HTR-8/SVneo (cell line): ENCODE results near the gene B3GAT3.
A peak's percentile ranks its signal among the peaks of the same experiment; 100 is the strongest.
"Not testable (repeated sequence)": the region's sequence is repeated elsewhere in the genome, so short reads cannot be mapped to it uniquely, and the experiment has no call there.

Source experiments
- DNase-seq: peaks from one replicate; pipeline ENCODE4 v3.0.0; 2011; ENCODE audit warnings: low spot score, mixed read lengths; ENCODE audit not compliant: insufficient read length
- FAIRE-seq: peaks from 2 replicates; lab custom pipeline; 2011; peaks lifted over from hg19 to GRCh38; lab: Jason Lieb, UNC

Gene B3GAT3

GRCh38 chr11:62646825-62647608, 25.2 kb upstream of the B3GAT3 start:
- DNase-seq (no peak), FAIRE-seq (no peak)

GRCh38 chr11:62645946-62646824, 24.4 kb upstream of the B3GAT3 start, which contains the start of gene GANAB:
Gene GANAB (minus strand): TSS chr11:62646613. CDS start chr11:62646599, 14 bp downstream.
- DNase-seq (peak; percentile 99), FAIRE-seq (no peak)

DNA sequence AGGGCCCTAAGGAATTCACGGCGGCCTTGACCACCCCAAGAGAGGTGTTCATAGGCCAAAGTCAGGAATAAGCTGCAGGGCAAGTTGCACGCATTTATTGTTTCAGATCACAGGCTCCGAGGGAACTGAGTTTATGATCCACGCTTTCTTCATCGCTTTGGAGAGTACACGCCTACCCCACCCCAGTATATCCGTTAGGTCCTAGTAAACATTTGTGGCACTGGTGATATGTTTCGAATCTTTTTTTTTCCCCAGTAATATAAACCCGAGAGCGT, 23.8 kb upstream of the B3GAT3 start:
- no peak for FAIRE-seq
- DNase-seq = no peak

- DNase-seq (no peak), FAIRE-seq (no peak)
Observed at GRCh38 chr11:62644220-62644619, 22.4 kb upstream of the B3GAT3 start.

DNA sequence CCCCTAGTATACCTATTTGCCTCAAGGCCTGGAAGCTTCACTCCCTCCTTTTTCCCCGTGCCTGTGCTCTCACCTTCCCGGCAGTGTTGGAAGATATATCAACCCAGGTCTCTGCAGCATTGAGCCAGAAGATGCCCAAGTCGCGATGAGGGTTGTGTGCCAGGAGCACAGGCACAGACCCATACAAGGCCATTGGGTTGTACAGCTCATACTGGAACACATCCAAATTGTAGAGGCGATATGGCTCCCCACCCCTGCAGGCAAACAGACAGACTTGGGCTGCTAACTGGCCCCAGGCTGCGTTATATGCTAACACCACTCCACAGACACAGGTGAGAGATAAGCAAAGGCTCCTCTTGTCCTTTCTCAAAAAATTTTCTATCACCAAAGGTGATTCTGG, 10.7 kb upstream of the B3GAT3 start:
- DNase-seq (no peak), FAIRE-seq (no peak)

GRCh38 chr11:62627713-62628112, 5.9 kb upstream of the B3GAT3 start:
- DNase-seq = no peak
- FAIRE-seq = no peak

DNA sequence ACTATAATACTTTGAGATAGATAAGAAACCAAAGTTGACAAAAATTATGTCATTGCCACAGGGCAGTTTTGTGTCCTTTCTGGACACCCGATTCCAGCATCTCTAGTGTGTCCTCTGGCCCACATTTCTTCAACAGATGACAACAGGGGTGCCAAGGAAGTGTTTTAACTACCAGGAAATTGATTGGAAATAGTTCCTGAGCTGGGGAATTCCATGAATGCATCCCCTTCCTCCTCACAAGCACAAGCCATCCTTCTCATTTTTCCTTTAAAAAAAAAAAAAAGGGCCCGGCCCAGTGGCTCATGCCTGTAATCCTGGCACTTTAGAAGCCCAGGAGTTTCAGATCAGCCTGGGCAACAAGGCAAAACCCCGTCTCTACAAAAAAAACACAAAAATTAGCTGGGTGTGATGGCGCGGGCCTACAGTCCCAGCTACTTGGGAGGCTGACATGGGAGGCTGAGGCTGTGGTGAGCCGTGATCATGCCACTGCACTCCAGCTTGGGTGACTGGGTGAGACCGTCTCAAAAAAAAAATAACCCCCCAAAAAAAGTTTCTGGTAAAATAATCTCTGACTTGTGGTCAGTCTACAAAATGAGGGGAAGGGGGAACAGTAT, 797 bp upstream of the B3GAT3 start:
- no peak for FAIRE-seq

DNA sequence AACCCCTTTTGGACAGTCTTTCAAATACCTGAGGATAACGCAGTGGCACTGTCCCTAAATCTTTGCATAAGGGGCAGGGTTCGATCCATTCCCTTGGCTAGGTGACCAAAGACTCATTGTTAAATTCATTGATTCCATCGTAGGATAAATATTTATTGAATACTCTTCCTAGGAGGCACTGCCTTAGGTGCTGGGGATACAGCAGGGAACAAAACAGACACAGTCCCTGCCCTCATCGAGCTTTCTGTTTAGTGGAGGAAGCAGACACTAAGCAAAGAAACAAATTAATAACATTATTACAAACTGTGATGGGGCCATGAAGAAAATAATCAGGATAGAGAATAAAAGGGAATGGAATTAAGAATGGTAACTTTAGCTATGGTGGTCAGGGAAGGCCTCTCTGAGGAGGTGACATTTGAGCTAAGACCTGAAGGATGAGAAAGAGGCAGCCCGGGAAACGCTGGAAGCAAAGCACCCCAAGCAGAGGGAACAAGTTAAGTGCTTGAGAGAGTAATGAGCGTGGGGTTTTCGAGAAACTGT, 689 bp downstream of the B3GAT3 start:
- no peak for DNase-seq
- FAIRE-seq = no peak

More for the DNA sequence above, 797 bp upstream of the B3GAT3 start:
- DNase-seq = no peak

DNA sequence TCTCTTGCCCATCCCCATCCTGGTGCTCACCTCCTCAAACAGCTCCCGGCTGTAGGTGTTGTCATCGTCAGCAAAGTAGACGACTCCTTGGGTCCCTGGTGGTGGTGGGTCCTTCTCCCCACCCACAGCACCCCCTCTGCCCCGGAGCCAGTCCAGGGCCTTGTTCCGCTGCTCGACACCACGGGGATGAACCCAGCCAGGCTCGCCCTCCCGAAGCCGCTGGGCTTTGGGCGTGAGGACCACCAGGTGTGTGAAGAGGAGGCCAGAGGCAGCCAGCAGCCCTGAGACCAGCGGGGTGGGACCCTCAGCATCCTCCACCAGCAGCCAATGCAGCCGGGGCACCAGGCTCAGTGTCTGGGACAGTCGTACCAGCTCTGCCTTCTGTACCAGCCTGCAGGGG, 4.8 kb downstream of the B3GAT3 start:
- not testable (repeated sequence) for FAIRE-seq, DNase-seq

GRCh38 chr11:62615521-62615920, 6.3 kb downstream of the B3GAT3 start:
- FAIRE-seq (no peak), DNase-seq (no peak)

GRCh38 chr11:62614275-62614674, 7.5 kb downstream of the B3GAT3 start:
- no peak for FAIRE-seq
- DNase-seq = no peak

DNA sequence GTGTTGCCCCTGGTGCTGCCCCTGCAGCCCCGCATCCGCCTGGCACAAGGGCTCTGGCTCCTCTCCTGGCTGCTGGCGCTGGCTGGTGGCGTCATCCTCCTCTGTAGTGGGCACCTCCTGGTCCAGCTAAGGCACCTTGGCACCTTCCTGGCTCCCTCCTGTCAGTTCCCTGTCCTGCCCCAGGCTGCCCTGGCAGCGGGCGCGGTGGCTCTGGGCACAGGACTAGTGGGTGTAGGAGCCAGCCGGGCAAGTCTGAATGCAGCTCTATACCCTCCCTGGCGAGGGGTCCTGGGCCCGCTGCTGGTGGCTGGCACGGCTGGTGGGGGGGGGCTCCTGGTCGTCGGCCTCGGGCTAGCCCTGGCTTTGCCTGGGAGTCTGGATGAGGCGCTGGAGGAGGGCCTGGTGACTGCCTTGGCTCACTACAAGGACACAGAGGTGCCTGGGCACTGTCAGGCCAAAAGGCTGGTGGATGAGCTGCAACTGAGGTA, 8.5 kb downstream of the B3GAT3 start:
- FAIRE-seq (no peak), DNase-seq (no peak)

GRCh38 chr11:62612366-62613290, 9.2 kb downstream of the B3GAT3 start, which contains the start of the genes EML3 and ROM1:
Gene EML3 (minus strand): TSS chr11:62612775. CDS start chr11:62612457, 318 bp downstream.
Gene ROM1 (plus strand): TSS chr11:62613257. CDS start chr11:62613282, 25 bp downstream.
- DNase-seq = peak; percentile 83

GRCh38 chr11:62611705-62612365, 10.0 kb downstream of the B3GAT3 start:
- no peak for FAIRE-seq

More at GRCh38 chr11:62612366-62613290, 9.2 kb downstream of the B3GAT3 start, which contains the start of the genes EML3 and ROM1:
- peak; percentile 69 for FAIRE-seq

DNA sequence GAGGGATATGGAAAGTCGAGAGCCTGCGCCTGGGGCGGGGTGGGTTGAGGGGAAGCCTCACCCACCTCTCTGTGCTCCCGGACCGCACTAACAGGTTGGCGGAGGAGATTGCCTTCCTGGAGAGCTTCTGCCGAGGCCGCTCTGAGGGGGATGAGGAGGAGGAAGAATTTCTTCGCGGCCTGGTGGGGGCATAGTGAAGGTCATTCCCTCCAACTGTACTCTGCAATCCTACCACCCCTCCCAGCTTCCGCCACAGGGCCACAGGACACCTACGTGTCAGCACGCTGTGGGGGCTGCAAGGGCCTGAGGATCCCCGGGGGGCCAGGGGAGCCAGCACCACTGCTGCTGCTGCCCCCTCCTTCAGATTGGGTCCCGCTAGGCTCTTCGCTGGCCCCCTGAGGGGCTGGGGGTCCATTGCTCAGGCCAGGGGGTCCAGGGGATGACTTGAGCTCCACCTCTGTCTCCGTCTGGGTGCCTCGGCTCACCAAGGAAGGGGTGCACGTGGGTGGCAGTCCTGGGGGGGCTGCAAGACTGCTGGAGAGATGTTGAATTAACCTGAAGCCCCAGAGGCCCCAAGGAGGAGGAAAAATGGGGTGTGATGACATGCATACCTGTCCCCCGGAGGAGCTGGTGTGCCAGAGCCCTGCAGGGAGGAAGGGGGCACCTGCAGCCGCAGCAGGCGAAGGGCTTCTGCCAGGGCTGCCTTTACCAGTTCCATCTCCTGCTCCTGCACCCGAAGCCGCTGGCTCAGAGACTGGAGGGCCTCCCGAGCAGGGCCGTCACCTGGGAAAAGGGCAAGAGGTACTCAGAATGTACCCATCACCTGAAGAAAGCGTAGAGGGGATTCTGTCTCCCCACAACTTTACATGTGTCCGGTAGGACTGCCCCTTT, 10.7 kb downstream of the B3GAT3 start:
- DNase-seq (no peak), FAIRE-seq (no peak)

More at GRCh38 chr11:62611705-62612365, 10.0 kb downstream of the B3GAT3 start:
- DNase-seq = no peak

DNA sequence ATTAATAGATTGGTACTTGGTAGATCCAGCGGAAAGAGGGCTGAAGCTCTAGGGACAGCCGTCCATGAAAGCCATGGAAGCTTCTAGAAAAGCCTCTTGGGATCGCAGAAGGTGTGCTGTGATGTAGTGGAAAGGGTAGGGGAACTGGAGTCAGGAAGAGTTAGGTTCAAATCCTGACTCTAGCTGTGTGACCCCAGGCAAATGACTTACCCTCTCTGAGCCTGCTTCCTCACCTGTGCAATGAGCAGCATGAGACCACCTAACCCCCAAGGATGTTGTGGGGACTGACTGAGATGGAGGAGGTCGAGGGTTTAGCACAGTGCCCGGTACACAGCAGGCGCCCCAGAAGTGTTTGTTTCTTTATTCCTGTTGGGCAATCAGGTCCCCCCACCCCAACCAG, 11.4 kb downstream of the B3GAT3 start:
- FAIRE-seq (no peak), DNase-seq (no peak)

DNA sequence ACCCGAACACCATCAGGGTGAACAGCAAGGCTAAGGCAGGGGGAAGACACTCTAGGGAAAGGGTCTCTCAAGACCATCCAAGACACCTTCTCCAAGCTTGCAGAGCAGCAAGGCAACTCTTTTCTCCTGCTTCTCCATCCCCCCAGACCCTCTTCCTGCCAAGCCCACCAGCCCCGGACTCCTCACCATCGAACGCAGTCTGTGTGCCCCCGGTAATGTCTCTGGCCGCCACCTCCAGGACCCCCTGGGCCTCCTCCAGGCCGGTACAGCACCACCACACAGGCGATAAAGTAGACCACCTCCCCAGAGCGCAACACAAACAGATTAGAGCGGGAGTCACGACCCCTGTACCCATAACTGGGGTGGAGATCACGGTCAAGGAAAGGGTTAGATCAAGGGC, 13.0 kb downstream of the B3GAT3 start:
- DNase-seq (no peak), FAIRE-seq (no peak)

DNA sequence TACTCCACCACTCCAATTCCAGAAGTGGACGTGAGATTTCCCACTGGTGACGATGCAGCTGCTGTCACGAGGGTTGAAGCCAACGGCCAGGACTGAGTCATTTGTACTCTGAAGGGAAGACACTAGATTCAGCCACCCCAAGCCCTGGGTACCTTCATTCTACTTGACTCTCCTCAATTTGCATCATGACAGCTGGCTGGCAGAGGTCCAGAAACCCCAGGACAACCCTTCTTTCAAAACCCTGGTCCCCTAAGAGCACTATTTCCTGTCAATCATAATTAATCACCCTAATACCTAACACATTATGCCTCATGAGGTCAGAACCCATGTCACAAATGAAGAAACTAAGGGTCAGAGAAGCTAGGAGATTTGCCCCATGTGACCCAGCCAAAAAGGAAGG, 14.1 kb downstream of the B3GAT3 start:
- FAIRE-seq (no peak), DNase-seq (no peak)
